HG03469 (cell line): ENCODE results near the gene NEK11.

Experiments used
- ATAC-seq: cut with Tn5 transposase; IDR thresholded peaks from one replicate; pipeline ENCODE4 v1.9.1; 2021; ENCODE audit warnings: mild to moderate bottlenecking, moderate library complexity, moderate number of reproducible peaks; ENCODE audit not compliant: unreplicated experiment

The NEK11 gene

DNA sequence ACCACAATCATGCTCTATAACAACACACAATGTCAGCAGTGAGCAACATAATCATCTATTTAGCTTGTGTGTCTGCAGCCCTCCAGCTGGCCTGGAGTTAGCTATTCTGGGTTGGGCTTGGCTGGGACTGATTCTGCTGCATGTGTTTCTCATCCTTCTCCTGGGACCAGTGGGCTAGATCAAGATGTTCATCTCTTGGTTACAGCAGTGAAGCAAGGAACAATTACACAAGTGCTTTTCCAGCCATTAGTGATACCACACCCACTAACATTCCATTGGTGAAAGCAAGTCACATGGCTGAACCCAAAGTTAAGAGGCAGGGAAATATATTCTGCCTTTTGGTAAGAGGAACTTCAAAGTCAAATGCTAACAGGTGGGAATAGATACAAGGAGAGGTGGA is 369.5 kb downstream of the NEK11 start:
- no peak for ATAC-seq

GRCh38 chr3:131397889-131398288 is 371.2 kb downstream of the NEK11 start:
- ATAC-seq: no peak
